Neural crest cell (in vitro differentiated cells): ENCODE measurements around the gene SCN9A. TPM values are rescaled to one million over a fixed set of nuclear protein-coding genes. Genes with fewer than 3 reads are reported as not detected.

Source experiments
- DNase-seq: peaks from one replicate; pipeline ENCODE4 v3.0.0; 2021; ENCODE audit warnings: low read depth, mixed read lengths, low spot score
- H3K27ac Mint-ChIP-seq: one replicate; pipeline ENCODE4 v1.8.0; 2021; ENCODE audit warnings: mild to moderate bottlenecking, mixed read lengths; ENCODE audit not compliant: unreplicated experiment
- H3K27me3 Mint-ChIP-seq: 2 replicates; pipeline ENCODE4 v1.8.0; 2021; ENCODE audit warnings: low read depth, mild to moderate bottlenecking, mixed read lengths
- H3K36me3 Mint-ChIP-seq: 2 replicates; pipeline ENCODE4 v1.8.0; 2021; ENCODE audit warnings: low read depth, mild to moderate bottlenecking, mixed read lengths
- H3K4me1 Mint-ChIP-seq: 2 replicates; pipeline ENCODE4 v1.8.0; 2021; ENCODE audit warnings: mixed read lengths
- H3K4me3 Mint-ChIP-seq: one replicate; pipeline ENCODE4 v1.8.0; 2021; ENCODE audit warnings: mild to moderate bottlenecking, mixed read lengths
- H3K9me3 Mint-ChIP-seq: 2 replicates; pipeline ENCODE4 v1.8.0; 2021; ENCODE audit warnings: mixed read lengths
- total RNA-seq: library from RNA; stranded (reverse); gene quantifications from 2 replicates; pipeline ENCODE4 v1.2.1, GENCODE V29; 2021
- TF ChIP-seq, protein P1 (sequence below): fragments of 200-600 bp; sonication (generic); conservative IDR thresholded peaks from 2 replicates; pipeline ENCODE4 v1.5.0; 2021; ENCODE audit warnings: antibody characterized with exemption, mild to moderate bottlenecking

SCN9A gene
- total RNA-seq, 1 donor from 2014 or later, result 1.3 TPM

DNA sequence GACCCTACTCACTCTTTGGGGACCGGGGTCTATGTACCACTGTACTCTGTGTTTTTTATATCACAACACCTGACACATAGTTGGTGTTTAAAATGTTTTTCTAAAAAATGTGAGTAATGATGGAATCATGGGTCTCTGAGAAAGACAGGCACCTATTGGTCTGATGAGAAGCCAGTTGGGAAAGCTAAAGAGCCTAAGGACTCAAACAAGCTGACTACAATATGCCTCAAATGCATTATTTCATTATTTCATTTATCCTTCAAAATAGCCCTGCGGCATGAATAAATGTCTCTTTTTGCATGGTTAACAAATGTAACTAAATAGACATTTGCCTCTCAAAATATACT lies 145.0 kb downstream of the SCN9A start:
- no peaks in the 10 kb centered on the region for H3K9me3 Mint-ChIP-seq
- H3K36me3 Mint-ChIP-seq, result no peaks in the 10 kb centered on the region

GRCh38 chr2:166230024-166230723 lies 145.6 kb downstream of the SCN9A start:
- TF ChIP-seq, protein P1, sequence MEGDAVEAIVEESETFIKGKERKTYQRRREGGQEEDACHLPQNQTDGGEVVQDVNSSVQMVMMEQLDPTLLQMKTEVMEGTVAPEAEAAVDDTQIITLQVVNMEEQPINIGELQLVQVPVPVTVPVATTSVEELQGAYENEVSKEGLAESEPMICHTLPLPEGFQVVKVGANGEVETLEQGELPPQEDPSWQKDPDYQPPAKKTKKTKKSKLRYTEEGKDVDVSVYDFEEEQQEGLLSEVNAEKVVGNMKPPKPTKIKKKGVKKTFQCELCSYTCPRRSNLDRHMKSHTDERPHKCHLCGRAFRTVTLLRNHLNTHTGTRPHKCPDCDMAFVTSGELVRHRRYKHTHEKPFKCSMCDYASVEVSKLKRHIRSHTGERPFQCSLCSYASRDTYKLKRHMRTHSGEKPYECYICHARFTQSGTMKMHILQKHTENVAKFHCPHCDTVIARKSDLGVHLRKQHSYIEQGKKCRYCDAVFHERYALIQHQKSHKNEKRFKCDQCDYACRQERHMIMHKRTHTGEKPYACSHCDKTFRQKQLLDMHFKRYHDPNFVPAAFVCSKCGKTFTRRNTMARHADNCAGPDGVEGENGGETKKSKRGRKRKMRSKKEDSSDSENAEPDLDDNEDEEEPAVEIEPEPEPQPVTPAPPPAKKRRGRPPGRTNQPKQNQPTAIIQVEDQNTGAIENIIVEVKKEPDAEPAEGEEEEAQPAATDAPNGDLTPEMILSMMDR, result no peak
- no peak overlapping the region for H3K27ac Mint-ChIP-seq

More for the DNA sequence above, 145.0 kb downstream of the SCN9A start:
- Mint-ChIP-seq H3K4me1 (peaks cover 3% of the 10 kb centered on the region), H3K4me3 (no peak overlapping the region), H3K27ac (no peak overlapping the region), H3K27me3 (no peaks in the 10 kb centered on the region)
- no peak for DNase-seq
- TF ChIP-seq, protein P1, result no peak

GRCh38 chr2:166229678-166230023 lies 146.1 kb downstream of the SCN9A start:
- no peaks in the 10 kb centered on the region for H3K9me3 Mint-ChIP-seq
- H3K36me3 Mint-ChIP-seq, result no peaks in the 10 kb centered on the region
- peaks cover 3% of the 10 kb centered on the region for H3K4me1 Mint-ChIP-seq
- H3K4me3 Mint-ChIP-seq, result no peak overlapping the region
- no peak for DNase-seq
- no peak overlapping the region for H3K27ac Mint-ChIP-seq
- TF ChIP-seq, protein P1, result no peak
- no peaks in the 10 kb centered on the region for H3K27me3 Mint-ChIP-seq

More at GRCh38 chr2:166230024-166230723, 145.6 kb downstream of the SCN9A start:
- H3K27me3 Mint-ChIP-seq, result no peaks in the 10 kb centered on the region
- DNase-seq, result no peak
- no peaks in the 10 kb centered on the region for H3K9me3 Mint-ChIP-seq
- no peak overlapping the region for H3K4me3 Mint-ChIP-seq
- H3K36me3 Mint-ChIP-seq, result no peaks in the 10 kb centered on the region
- H3K4me1 Mint-ChIP-seq, result peaks cover 3% of the 10 kb centered on the region

GRCh38 chr2:166224197-166224596 lies 151.5 kb downstream of the SCN9A start:
- H3K27ac Mint-ChIP-seq, result no peak overlapping the region
- H3K4me3 Mint-ChIP-seq, result no peak overlapping the region
- H3K4me1 Mint-ChIP-seq, result no peaks in the 10 kb centered on the region
- no peaks in the 10 kb centered on the region for H3K27me3 Mint-ChIP-seq
- H3K36me3 Mint-ChIP-seq, result no peaks in the 10 kb centered on the region
- TF ChIP-seq, protein P1, result no peak
- no peak for DNase-seq
- peaks cover 3% of the 10 kb centered on the region for H3K9me3 Mint-ChIP-seq

- TF ChIP-seq, protein P1, result no peak
- Mint-ChIP-seq H3K36me3 (no peaks in the 10 kb centered on the region), H3K27me3 (no peaks in the 10 kb centered on the region), H3K9me3 (peaks cover 4% of the 10 kb centered on the region), H3K4me1 (no peaks in the 10 kb centered on the region), H3K27ac (no peak overlapping the region), H3K4me3 (no peak overlapping the region)
- DNase-seq, result no peak
Measured at GRCh38 chr2:166223298-166223697, 152.4 kb downstream of the SCN9A start.
